ENCODE data around the gene TLR8. TPM values are rescaled to one million over a fixed set of nuclear protein-coding genes. Genes with fewer than 3 reads are reported as not detected.

TLR8 gene
- total RNA-seq, 4 donors from 2014 or later = 0.42 to 0.97 (median 0.62) TPM

- Histone ChIP-seq H3K36me3 (no peaks in the 10 kb centered on the region), H3K4me1 (no peaks in the 10 kb centered on the region), H3K9me3 (no peaks in the 10 kb centered on the region), H3K4me3 (no peak overlapping the region), H3K27ac (no peak overlapping the region), H3K27me3 (no peaks in the 10 kb centered on the region)
- in situ Hi-C loops (cut with MboI; ENCODE audit: low sequenced_read_pairs in 4 of 4) = no loop called here
- ATAC-seq = no peak
- intact Hi-C loops (cut with DNase I; ENCODE audit: low total_unique reads) = no loop called here
- no peak for DNase-seq
- TF ChIP-seq CTCF (IDR thresholded peaks at IDR 0.05 in 4 of 5, conservative IDR thresholded peaks at IDR 0.05 in 1 of 5) (no peak), POLR2A (IDR thresholded peaks at IDR 0.05) (no peak)
Observed at GRCh38 chrX:12912791-12913482, 6.5 kb downstream of the TLR8 start.

- no peaks in the 10 kb centered on the region for H3K4me1 ChIP-seq
- TF ChIP-seq POLR2A (IDR thresholded peaks at IDR 0.05) (no peak), CTCF (IDR thresholded peaks at IDR 0.05 in 4 of 5, conservative IDR thresholded peaks at IDR 0.05 in 1 of 5) (no peak)
- in situ Hi-C loops (cut with MboI; ENCODE audit: low sequenced_read_pairs in 4 of 4) = no loop called here
- no peak overlapping the region for H3K4me3 ChIP-seq
- no peaks in the 10 kb centered on the region for H3K9me3 ChIP-seq
- ATAC-seq = no peak
- DNase-seq = no peak
- no peak overlapping the region for H3K27ac ChIP-seq
- intact Hi-C loops (cut with DNase I; ENCODE audit: low total_unique reads) = no loop called here
- H3K27me3 ChIP-seq = no peaks in the 10 kb centered on the region
- no peaks in the 10 kb centered on the region for H3K36me3 ChIP-seq
Observed at GRCh38 chrX:12917753-12918152, 11.3 kb downstream of the TLR8 start.

GRCh38 chrX:12919051-12919450 lies 12.6 kb downstream of the TLR8 start:
- no peak overlapping the region for H3K27ac ChIP-seq
- TF ChIP-seq CTCF (IDR thresholded peaks at IDR 0.05 in 4 of 5, conservative IDR thresholded peaks at IDR 0.05 in 1 of 5) (no peak), POLR2A (IDR thresholded peaks at IDR 0.05) (no peak)
- H3K36me3 ChIP-seq = no peaks in the 10 kb centered on the region
- DNase-seq (no peak), ATAC-seq (no peak)
- intact Hi-C loops (cut with DNase I; ENCODE audit: low total_unique reads) = no loop called here
- no peaks in the 10 kb centered on the region for H3K27me3 ChIP-seq
- H3K4me1 ChIP-seq = no peaks in the 10 kb centered on the region
- H3K4me3 ChIP-seq = no peak overlapping the region
- H3K9me3 ChIP-seq = no peaks in the 10 kb centered on the region
- in situ Hi-C loops (cut with MboI; ENCODE audit: low sequenced_read_pairs in 4 of 4) = no loop called here

- intact Hi-C loops (cut with DNase I; ENCODE audit: low total_unique reads) = no loop called here
Observed at GRCh38 chrX:12919620-12920019, 13.2 kb downstream of the TLR8 start.

More at GRCh38 chrX:12919620-12920019, 13.2 kb downstream of the TLR8 start:
- H3K4me3 ChIP-seq = no peak overlapping the region
- ATAC-seq (no peak), DNase-seq (no peak)
- no peaks in the 10 kb centered on the region for H3K36me3 ChIP-seq
- TF ChIP-seq CTCF (IDR thresholded peaks at IDR 0.05 in 4 of 5, conservative IDR thresholded peaks at IDR 0.05 in 1 of 5) (no peak), POLR2A (IDR thresholded peaks at IDR 0.05) (no peak)
- in situ Hi-C loops (cut with MboI; ENCODE audit: low sequenced_read_pairs in 4 of 4) = no loop called here
- no peak overlapping the region for H3K27ac ChIP-seq
- H3K9me3 ChIP-seq = no peaks in the 10 kb centered on the region
- H3K4me1 ChIP-seq = no peaks in the 10 kb centered on the region
- no peaks in the 10 kb centered on the region for H3K27me3 ChIP-seq
